IMR-90 (cell line): Measurements from ENCODE around the gene RASGEF1C. TPM values are rescaled to one million over a fixed set of nuclear protein-coding genes. Genes with fewer than 3 reads are reported as not detected.

Source experiments
- ATAC-seq: fragments of 200-7000 bp; cut with Tn5 transposase; 2 replicates; pipeline ENCODE4 v1.9.1; 2020; ENCODE audit warnings: low read depth, mild to moderate bottlenecking, moderate library complexity
- BruUV-seq: library from RNA; stranded (reverse); fragments of 400-500 nt; replicated peaks from 2 replicates; lab custom pipeline; 2021; lab: Mats Ljungman, UMichigan
- CTCF ChIA-PET: fragments of 300-600 bp; formaldehyde crosslinking; extraction: SDS; loops from one replicate; lab custom pipeline; 2021; ENCODE audit warnings: antibody characterized with exemption; lab: Yijun Ruan, JAX
- POLR2A ChIA-PET: fragments of 300-600 bp; sonication (Branson Sonifier 250); formaldehyde crosslinking; loops from one replicate; lab custom pipeline; 2022; ENCODE audit warnings: antibody characterized with exemption; ENCODE audit not compliant: unreplicated experiment; lab: Charles Lee
- DNase-seq: peaks from one replicate; pipeline ENCODE4 v3.0.0; 2013
- H2AFZ ChIP-seq: replicated peaks from 2 replicates; pipeline ENCODE3; 2013; ENCODE audit warnings: low read length, mild to moderate bottlenecking; ENCODE audit not compliant: poor library complexity
- H2AK5ac ChIP-seq: 2 replicates; pipeline ENCODE4 v1.6.1; 2013; ENCODE audit warnings: low read depth, low read length, inconsistent platforms
- H2AK9ac ChIP-seq: replicated peaks from 2 replicates; pipeline ENCODE3; 2013; ENCODE audit warnings: mild to moderate bottlenecking, low read depth, low read length, moderate library complexity; ENCODE audit not compliant: poor library complexity
- H2BK120ac ChIP-seq: 2 replicates; pipeline ENCODE4 v1.6.1; 2013; ENCODE audit warnings: low read depth, low read length, inconsistent platforms
- H2BK15ac ChIP-seq: 3 replicates; pipeline ENCODE4 v1.6.1; 2013; ENCODE audit warnings: low read depth, low read length, inconsistent platforms
- H2BK20ac ChIP-seq: 2 replicates; pipeline ENCODE4 v1.6.1; 2013; ENCODE audit warnings: low read depth, mild to moderate bottlenecking, inconsistent platforms, low read length, moderate library complexity
- H2BK5ac ChIP-seq: 2 replicates; pipeline ENCODE4 v1.6.1; 2013; ENCODE audit warnings: mild to moderate bottlenecking, low read depth, low read length, inconsistent platforms; ENCODE audit not compliant: poor library complexity, severe bottlenecking
- H3K14ac ChIP-seq: replicated peaks from 2 replicates; pipeline ENCODE4 v1.6.1; 2013; ENCODE audit warnings: low read depth, low read length, inconsistent platforms
- H3K18ac ChIP-seq: 2 replicates; pipeline ENCODE4 v1.6.1; 2013; ENCODE audit warnings: low read depth, low read length, control low read depth
- H3K23ac ChIP-seq: 2 replicates; pipeline ENCODE4 v1.6.1; 2013; ENCODE audit warnings: low read depth, low read length, inconsistent platforms
- H3K27ac ChIP-seq: 2 replicates; pipeline ENCODE4 v1.5.1; 2013; ENCODE audit warnings: mild to moderate bottlenecking, control low read depth, low read length; ENCODE audit not compliant: insufficient read depth
- H3K27me3 ChIP-seq: 2 replicates; pipeline ENCODE4 v1.6.1; 2013; ENCODE audit warnings: low read length; ENCODE audit not compliant: control insufficient read depth, insufficient read depth
- H3K36me3 ChIP-seq: 2 replicates; pipeline ENCODE4 v1.6.1; 2013; ENCODE audit warnings: low read length, mixed read lengths; ENCODE audit not compliant: control insufficient read depth, insufficient read depth
- H3K4ac ChIP-seq: 2 replicates; pipeline ENCODE4 v1.6.1; 2013; ENCODE audit warnings: low read depth, low read length, inconsistent platforms
- H3K4me1 ChIP-seq: 2 replicates; pipeline ENCODE4 v1.6.1; 2013; ENCODE audit warnings: low read length, mixed read lengths; ENCODE audit not compliant: control insufficient read depth, insufficient read depth
- H3K4me2 ChIP-seq: 2 replicates; pipeline ENCODE4 v1.6.1; 2013; ENCODE audit warnings: low read depth, mild to moderate bottlenecking, control low read depth, low read length, moderate library complexity
- H3K4me3 ChIP-seq: 2 replicates; pipeline ENCODE4 v1.5.1; 2013; ENCODE audit warnings: low read depth, mild to moderate bottlenecking, control low read depth, low read length, moderate library complexity; ENCODE audit not compliant: insufficient read depth
- H3K56ac ChIP-seq: 2 replicates; pipeline ENCODE4 v1.6.1; 2013; ENCODE audit warnings: low read length, inconsistent platforms; ENCODE audit not compliant: insufficient read depth; ENCODE audit errors: extremely low read depth
- H3K79me1 ChIP-seq, 2 experiments: 2 replicates each; pipeline ENCODE4 v1.6.1; 2013; ENCODE audit warnings: low read length in 2 of 2, inconsistent platforms in 1 of 2, low read depth in 1 of 2
- H3K9ac ChIP-seq: 2 replicates; pipeline ENCODE4 v1.6.1; 2013; ENCODE audit warnings: low read depth, low read length, control low read depth
- H3K9me1 ChIP-seq: 2 replicates; pipeline ENCODE4 v1.6.1; 2013; ENCODE audit warnings: low read length, inconsistent platforms; ENCODE audit not compliant: insufficient read depth
- H3K9me3 ChIP-seq: 2 replicates; pipeline ENCODE4 v1.6.1; 2013; ENCODE audit warnings: low read length; ENCODE audit not compliant: control insufficient read depth, insufficient read depth
- H4K20me1 ChIP-seq: 2 replicates; pipeline ENCODE4 v1.6.1; 2013; ENCODE audit warnings: low read length, inconsistent platforms; ENCODE audit not compliant: insufficient read depth
- H4K5ac ChIP-seq: 2 replicates; pipeline ENCODE4 v1.6.1; 2013; ENCODE audit warnings: mild to moderate bottlenecking, low read depth, low read length, control low read depth
- H4K8ac ChIP-seq, 2 experiments: 2 replicates each; pipeline ENCODE4 v1.6.1; 2013; ENCODE audit warnings: low read depth in 2 of 2, low read length in 2 of 2, control low read depth in 1 of 2, inconsistent platforms in 1 of 2
- H4K91ac ChIP-seq: 2 replicates; pipeline ENCODE4 v1.6.1; 2013; ENCODE audit warnings: low read depth, low read length, inconsistent platforms; ENCODE audit not compliant: insufficient read depth
- FOS ChIP-seq: fragments of 150-350 bp; IDR thresholded peaks from 2 replicates; pipeline ENCODE4 v1.6.1; 2016; ENCODE audit warnings: low read depth, low read length
- MXI1 ChIP-seq: IDR thresholded peaks from 2 replicates; pipeline ENCODE4 v1.6.1; 2012; ENCODE audit warnings: low read depth, mild to moderate bottlenecking, low read length, moderate library complexity, borderline replicate concordance
- POLR2A ChIP-seq: IDR thresholded peaks from 2 replicates; pipeline ENCODE4 v1.6.1; 2012; ENCODE audit warnings: mild to moderate bottlenecking, low read depth, low read length
- RAD21 ChIP-seq: IDR thresholded peaks from 2 replicates; pipeline ENCODE4 v1.6.1; 2012; ENCODE audit warnings: low read length, improper control_type of control experiment
- RFX5 ChIP-seq: IDR thresholded peaks from 2 replicates; pipeline ENCODE4 v1.8.0; 2012; ENCODE audit warnings: low read depth, mild to moderate bottlenecking, low read length, moderate library complexity
- SMC3 ChIP-seq: fragments of 150-350 bp; IDR thresholded peaks from 2 replicates; pipeline ENCODE4 v1.6.1; 2016; ENCODE audit warnings: low read depth, mild to moderate bottlenecking, antibody characterized with exemption, low read length, moderate library complexity
- WGBS, 2 experiments: methylation state at CpG; one replicate each; pipeline versions ENCODE4 v1.1.5 to v1.1.7; 2013; ENCODE audit warnings: missing lambda C conversion rate in 2 of 2; ENCODE audit not compliant: insufficient read length in 1 of 2; ENCODE audit errors: extremely low coverage in 2 of 2; 5-methylcytosine and 5-hydroxymethylcytosine counted together
- dilution Hi-C: fragments of 300-500 bp; cut with HindIII; formaldehyde crosslinking; loops from one replicate; pipeline ENCODE4 v1.14.3; 2018; ENCODE audit warnings: low sequenced_read_pairs; ENCODE audit not compliant: unreplicated experiment
- in situ Hi-C: fragments of 300-500 bp; cut with MboI; formaldehyde crosslinking; loops from 3 replicates; pipeline ENCODE4 v1.14.3; 2019; ENCODE audit warnings: low sequenced_read_pairs, inconsistent platforms, mixed read lengths
- intact Hi-C: fragments of 100-400 bp; cut with micrococcal nuclease; formaldehyde crosslinking; loops from 2 replicates; pipeline ENCODE4 v1.10.0; 2022
- polyA plus RNA-seq, 3 experiments: library from polyadenylated mRNA; depleted of rRNA; stranded (reverse); fragments of >200 nt; gene quantifications; 2 replicates each; pipeline ENCODE4 v1.2.3, GENCODE V29; 2012; ENCODE audit warnings: low replicate concordance in 1 of 3
- total RNA-seq: library from RNA; depleted of rRNA; stranded (reverse); fragments of >200 nt; gene quantifications from 2 replicates; pipeline ENCODE4 v1.2.3, GENCODE V29; 2012

RASGEF1C gene
- total and polyA plus RNA-seq, 2 of the 4 experiments (the other 2 are of a cell fraction) = not detected

GRCh38 chr5:180187767-180188166, 21.2 kb downstream of the RASGEF1C start:
- Histone ChIP-seq H2BK5ac (no peak overlapping the region), H4K20me1 (no peaks in the 10 kb centered on the region), H2BK15ac (no peak overlapping the region), H3K27ac (no peak overlapping the region), H3K14ac (no peak overlapping the region), H2AK5ac (no peak overlapping the region), H3K18ac (no peak overlapping the region), H3K4me1 (no peaks in the 10 kb centered on the region), H3K4me3 (no peak overlapping the region), H3K23ac (no peak overlapping the region), H3K4me2 (no peak overlapping the region), H3K79me1 (no peaks in the 10 kb centered on the region), H2BK120ac (no peak overlapping the region), H3K4ac (no peak overlapping the region), H3K9ac (no peak overlapping the region), H2BK20ac (no peak overlapping the region), H3K9me1 (no peaks in the 10 kb centered on the region), H2AFZ (no peak overlapping the region), H4K5ac (no peak overlapping the region), H2AK9ac (no peak overlapping the region), H4K91ac (no peak overlapping the region), H3K36me3 (no peaks in the 10 kb centered on the region), H3K27me3 (no peaks in the 10 kb centered on the region), H3K9me3 (no peaks in the 10 kb centered on the region), H3K56ac (no peak overlapping the region), H4K8ac (no peak overlapping the region)
- no CpG with 5 or more reads among the region's 2 CpGs for WGBS, 2 experiments
- no peak for ATAC-seq
- TF ChIP-seq POLR2A (no peak), RFX5 (no peak), RAD21 (no peak), FOS (no peak), SMC3 (no peak), MXI1 (no peak)
- DNase-seq = no peak
- BruUV-seq = no TSS peak
- dilution Hi-C loops = no loop called here
- ChIA-PET CTCF (no interaction called here), POLR2A (no interaction called here)
- intact Hi-C loops = no loop called here
- in situ Hi-C loops = no loop called here
